Caki2 (cell line): Measurements from ENCODE around the gene SERPINA7. TPM values are rescaled to one million over a fixed set of nuclear protein-coding genes. Genes with fewer than 3 reads are reported as not detected.

ENCODE experiments used
- total RNA-seq: library from RNA; depleted of rRNA; stranded (reverse); fragments of >200 nt; shearing (Covaris generic); gene quantifications from 2 replicates; pipeline ENCODE4 v1.2.3, GENCODE V29; 2014; ENCODE audit warnings: low replicate concordance; rRNA removed

The SERPINA7 gene
- total RNA-seq, 1 experiment from 2014 or later = not detected

Other genes with a start within 250 kb of the SERPINA7 start
- gene NRK, start 216.2 kb downstream of the SERPINA7 start, total RNA-seq = not detected in 2 replicates
- not detected in 2 replicates for gene PWWP3B, start 129.6 kb upstream of the SERPINA7 start, total RNA-seq